Brain microvascular endothelial cell (primary cell): ENCODE data around the gene EDN1.

Source experiments
- DNase-seq: peaks from one replicate; pipeline ENCODE4 v3.0.0-alpha.2; 2020
- H3K27ac ChIP-seq: fragments of 250-450 bp; sonication (Bioruptor Pico); 2 replicates; pipeline ENCODE4 v1.5.1; 2020; ENCODE audit warnings: mild to moderate bottlenecking, moderate library complexity
- H3K27me3 ChIP-seq: fragments of 250-450 bp; sonication (Bioruptor Pico); replicated peaks from 2 replicates; pipeline ENCODE4 v1.5.1; 2020; ENCODE audit warnings: mild to moderate bottlenecking
- H3K36me3 ChIP-seq: fragments of 250-450 bp; sonication (Bioruptor Pico); replicated peaks from 2 replicates; pipeline ENCODE4 v1.5.1; 2020; ENCODE audit warnings: mild to moderate bottlenecking
- H3K4me3 ChIP-seq: 2 replicates; pipeline ENCODE4 v1.5.1; 2011; ENCODE audit warnings: low read depth, mild to moderate bottlenecking, control low read depth, low read length, moderate library complexity
- CTCF ChIP-seq: IDR thresholded peaks from 2 replicates; pipeline ENCODE4 v1.5.1; 2011; ENCODE audit warnings: low read depth, mild to moderate bottlenecking, moderate library complexity, low read length, control low read depth, inconsistent platforms; ENCODE audit errors: missing control alignments
- in situ Hi-C: cut with HindIII; loops from 2 replicates; pipeline ENCODE4 v1.10.0; 2017; ENCODE audit warnings: low sequenced_read_pairs, low pct_ligation_motif_present

The EDN1 gene

GRCh38 chr6:12295558-12296254, 5.5 kb downstream of the EDN1 start:
- H3K27me3 ChIP-seq: no peaks in the 10 kb centered on the region
- H3K36me3 ChIP-seq: peaks cover 19% of the 10 kb centered on the region
- TF ChIP-seq CTCF: no peak
- DNase-seq: no peak
- peak overlapping the region; percentile 13 for H3K27ac ChIP-seq
- in situ Hi-C loops: loop anchor here (25.0 kb wide), 1 partner anchor 317 kb away; no protein-coding TSS in a partner anchor
- no peak overlapping the region for H3K4me3 ChIP-seq

GRCh38 chr6:12296255-12296573, 6.1 kb downstream of the EDN1 start:
- Histone ChIP-seq H3K27me3 (no peaks in the 10 kb centered on the region), H3K36me3 (peaks cover 19% of the 10 kb centered on the region), H3K4me3 (no peak overlapping the region), H3K27ac (peak overlapping the region; percentile 13)
- no peak for TF ChIP-seq CTCF
- in situ Hi-C loops: loop anchor here (25.0 kb wide), 1 partner anchor 316 kb away; no protein-coding TSS in a partner anchor
- peak; percentile 60 for DNase-seq

- H3K27me3 ChIP-seq: no peaks in the 10 kb centered on the region
- peaks cover 19% of the 10 kb centered on the region for H3K36me3 ChIP-seq
- H3K27ac ChIP-seq: peak overlapping the region; percentile 11
- in situ Hi-C loops: loop anchor here (25.0 kb wide), 1 partner anchor 316 kb away; no protein-coding TSS in a partner anchor
- no peak overlapping the region for H3K4me3 ChIP-seq
- DNase-seq: no peak
- no peak for TF ChIP-seq CTCF
These were observed 6.4 kb downstream of the EDN1 start for GRCh38 chr6:12296604-12297003.

GRCh38 chr6:12297363-12298016, 7.3 kb downstream of the EDN1 start:
- in situ Hi-C loops: loop anchor here (25.0 kb wide), 1 partner anchor 315 kb away; no protein-coding TSS in a partner anchor
- no peak overlapping the region for H3K4me3 ChIP-seq
- H3K27me3 ChIP-seq: no peaks in the 10 kb centered on the region
- H3K27ac ChIP-seq: no peak overlapping the region
- no peak for DNase-seq
- H3K36me3 ChIP-seq: peaks cover 19% of the 10 kb centered on the region
- TF ChIP-seq CTCF: no peak

GRCh38 chr6:12298017-12298978, 8.1 kb downstream of the EDN1 start:
- no peak overlapping the region for H3K4me3 ChIP-seq
- TF ChIP-seq CTCF: no peak
- in situ Hi-C loops: loop anchor here (25.0 kb wide), 1 partner anchor 314 kb away; no protein-coding TSS in a partner anchor
- no peak for DNase-seq
- H3K36me3 ChIP-seq: peaks cover 14% of the 10 kb centered on the region
- no peak overlapping the region for H3K27ac ChIP-seq
- H3K27me3 ChIP-seq: no peaks in the 10 kb centered on the region
